ENCODE data around the gene PRSS56. TPM values are rescaled to one million over a fixed set of nuclear protein-coding genes. Genes with fewer than 3 reads are reported as not detected.

Gene PRSS56
- polyA plus RNA-seq, 1 donor from 2014 or later = 0.16 TPM

DNA sequence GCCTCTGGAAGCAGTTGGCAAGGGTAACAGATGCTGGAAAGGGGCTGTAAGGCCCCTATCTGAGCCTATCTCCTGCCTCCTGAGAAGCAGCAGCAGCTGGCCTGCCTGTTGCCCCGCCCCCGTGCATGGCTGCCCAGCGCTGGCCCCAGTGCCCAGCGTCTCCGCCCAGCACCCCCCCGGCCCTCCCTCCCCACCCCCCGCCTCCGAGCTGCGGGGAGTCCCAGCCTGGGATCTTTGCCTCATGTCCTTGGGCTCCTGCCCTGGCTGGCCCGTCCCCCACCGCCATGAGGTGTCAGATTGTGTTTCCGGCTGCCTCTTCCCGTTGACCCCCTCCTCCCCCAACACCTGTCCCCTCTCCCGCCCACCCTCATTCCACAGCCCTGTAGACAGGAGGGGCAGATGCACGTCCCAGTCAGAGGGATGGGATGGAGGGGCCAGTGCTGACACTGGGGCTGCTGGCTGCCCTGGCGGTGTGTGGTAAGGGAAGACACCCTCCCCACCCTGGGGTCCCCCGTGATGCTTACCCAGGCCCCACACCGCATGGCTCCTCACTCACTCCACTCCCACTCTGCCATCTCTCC, 5.7 kb downstream of the PRSS56 start, which contains the start of gene CHRND:
Gene CHRND, plus strand, starts transcription at position 370 of the 581 bp plus-strand sequence. Its CDS starts 56 bp downstream, at position 426.
- no peak for TF ChIP-seq POLR2AphosphoS5 (IDR thresholded peaks at IDR 0.05)
- TF ChIP-seq, protein P1, sequence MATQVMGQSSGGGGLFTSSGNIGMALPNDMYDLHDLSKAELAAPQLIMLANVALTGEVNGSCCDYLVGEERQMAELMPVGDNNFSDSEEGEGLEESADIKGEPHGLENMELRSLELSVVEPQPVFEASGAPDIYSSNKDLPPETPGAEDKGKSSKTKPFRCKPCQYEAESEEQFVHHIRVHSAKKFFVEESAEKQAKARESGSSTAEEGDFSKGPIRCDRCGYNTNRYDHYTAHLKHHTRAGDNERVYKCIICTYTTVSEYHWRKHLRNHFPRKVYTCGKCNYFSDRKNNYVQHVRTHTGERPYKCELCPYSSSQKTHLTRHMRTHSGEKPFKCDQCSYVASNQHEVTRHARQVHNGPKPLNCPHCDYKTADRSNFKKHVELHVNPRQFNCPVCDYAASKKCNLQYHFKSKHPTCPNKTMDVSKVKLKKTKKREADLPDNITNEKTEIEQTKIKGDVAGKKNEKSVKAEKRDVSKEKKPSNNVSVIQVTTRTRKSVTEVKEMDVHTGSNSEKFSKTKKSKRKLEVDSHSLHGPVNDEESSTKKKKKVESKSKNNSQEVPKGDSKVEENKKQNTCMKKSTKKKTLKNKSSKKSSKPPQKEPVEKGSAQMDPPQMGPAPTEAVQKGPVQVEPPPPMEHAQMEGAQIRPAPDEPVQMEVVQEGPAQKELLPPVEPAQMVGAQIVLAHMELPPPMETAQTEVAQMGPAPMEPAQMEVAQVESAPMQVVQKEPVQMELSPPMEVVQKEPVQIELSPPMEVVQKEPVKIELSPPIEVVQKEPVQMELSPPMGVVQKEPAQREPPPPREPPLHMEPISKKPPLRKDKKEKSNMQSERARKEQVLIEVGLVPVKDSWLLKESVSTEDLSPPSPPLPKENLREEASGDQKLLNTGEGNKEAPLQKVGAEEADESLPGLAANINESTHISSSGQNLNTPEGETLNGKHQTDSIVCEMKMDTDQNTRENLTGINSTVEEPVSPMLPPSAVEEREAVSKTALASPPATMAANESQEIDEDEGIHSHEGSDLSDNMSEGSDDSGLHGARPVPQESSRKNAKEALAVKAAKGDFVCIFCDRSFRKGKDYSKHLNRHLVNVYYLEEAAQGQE (IDR thresholded peaks at IDR 0.05; ENCODE audit: borderline replicate concordance) = no peak
- TF ChIP-seq EZH2 (IDR thresholded peaks at IDR 0.05; ENCODE audit: borderline replicate concordance, insufficient read depth, low read length, poor library complexity, severe bottlenecking) = no peak
- TF ChIP-seq SMC3 (conservative IDR thresholded peaks at IDR 0.05; ENCODE audit: poor library complexity) = no peak
- no peak for TF ChIP-seq TAF1 (IDR thresholded peaks at IDR 0.05; ENCODE audit: low read depth)
- TF ChIP-seq RAD21 (conservative IDR thresholded peaks at IDR 0.05) = no peak
- TF ChIP-seq MXI1 (conservative IDR thresholded peaks at IDR 0.05; ENCODE audit: poor library complexity, severe bottlenecking) = no peak
- TF ChIP-seq EP300 (conservative IDR thresholded peaks at IDR 0.05; ENCODE audit: poor library complexity, severe bottlenecking) = no peak
- TF ChIP-seq, protein P2, sequence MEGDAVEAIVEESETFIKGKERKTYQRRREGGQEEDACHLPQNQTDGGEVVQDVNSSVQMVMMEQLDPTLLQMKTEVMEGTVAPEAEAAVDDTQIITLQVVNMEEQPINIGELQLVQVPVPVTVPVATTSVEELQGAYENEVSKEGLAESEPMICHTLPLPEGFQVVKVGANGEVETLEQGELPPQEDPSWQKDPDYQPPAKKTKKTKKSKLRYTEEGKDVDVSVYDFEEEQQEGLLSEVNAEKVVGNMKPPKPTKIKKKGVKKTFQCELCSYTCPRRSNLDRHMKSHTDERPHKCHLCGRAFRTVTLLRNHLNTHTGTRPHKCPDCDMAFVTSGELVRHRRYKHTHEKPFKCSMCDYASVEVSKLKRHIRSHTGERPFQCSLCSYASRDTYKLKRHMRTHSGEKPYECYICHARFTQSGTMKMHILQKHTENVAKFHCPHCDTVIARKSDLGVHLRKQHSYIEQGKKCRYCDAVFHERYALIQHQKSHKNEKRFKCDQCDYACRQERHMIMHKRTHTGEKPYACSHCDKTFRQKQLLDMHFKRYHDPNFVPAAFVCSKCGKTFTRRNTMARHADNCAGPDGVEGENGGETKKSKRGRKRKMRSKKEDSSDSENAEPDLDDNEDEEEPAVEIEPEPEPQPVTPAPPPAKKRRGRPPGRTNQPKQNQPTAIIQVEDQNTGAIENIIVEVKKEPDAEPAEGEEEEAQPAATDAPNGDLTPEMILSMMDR (IDR thresholded peaks at IDR 0.05; ENCODE audit: poor library complexity, severe bottlenecking) = no peak
- Histone ChIP-seq H3K4me2 (ENCODE audit: low read length) (no peak within 1 kb of the TSS), H3K9me3 (ENCODE audit: low read length) (no peaks in the 10 kb centered on the region), H3F3A (ENCODE audit: insufficient read depth, low read length, poor library complexity, severe bottlenecking) (no peaks in the 10 kb centered on the region), H2AFZ (ENCODE audit: low read depth, low read length) (no peak within 1 kb of the TSS), H3K79me2 (replicated peaks; ENCODE audit: insufficient read depth, low read length) (no peaks in the 10 kb centered on the region), H3K27me3 (ENCODE audit: insufficient read depth, low read depth, low read length) (peaks cover 28% of the 10 kb centered on the region), H3K9me2 (ENCODE audit: insufficient read depth, low read length) (no peaks in the 10 kb centered on the region), H3K9ac (ENCODE audit: low read length) (no peak within 1 kb of the TSS), H3K27ac (ENCODE audit: low read length) (no peak within 1 kb of the TSS), H3K36me3 (ENCODE audit: insufficient read depth, low read length) (no peaks in the 10 kb centered on the region), H4K20me1 (ENCODE audit: insufficient read depth) (no peaks in the 10 kb centered on the region), H3K4me3 (ENCODE audit: low read length) (no peak within 1 kb of the TSS)

DNA sequence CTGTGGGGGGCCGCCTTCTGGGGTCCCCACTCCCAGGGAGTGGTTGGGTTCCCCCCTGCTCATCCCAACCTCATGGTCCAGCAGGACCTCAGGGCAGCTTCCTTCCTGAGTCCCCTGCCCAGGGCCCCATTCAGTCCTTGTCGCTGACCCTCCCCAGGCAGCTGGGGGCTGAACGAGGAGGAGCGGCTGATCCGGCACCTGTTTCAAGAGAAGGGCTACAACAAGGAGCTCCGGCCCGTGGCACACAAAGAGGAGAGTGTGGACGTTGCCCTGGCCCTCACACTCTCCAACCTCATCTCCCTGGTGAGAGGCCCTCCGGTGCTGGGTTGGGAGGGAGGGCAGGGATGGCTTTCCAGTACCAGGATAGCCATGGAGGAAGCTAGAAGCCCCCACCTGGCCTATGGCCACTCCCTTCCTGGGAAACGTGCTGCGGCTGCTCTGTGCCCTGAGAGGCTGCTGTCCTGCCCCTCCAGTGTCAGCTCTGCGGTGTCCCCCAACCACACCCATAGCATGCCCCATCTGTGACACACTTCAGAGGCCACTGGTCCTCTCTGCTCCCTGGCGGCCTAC, 6.3 kb downstream of the PRSS56 start:
- no peak overlapping the region for H3K4me3 ChIP-seq (ENCODE audit: low read length)
- no peaks in the 10 kb centered on the region for H3K9me3 ChIP-seq (ENCODE audit: low read length)
- no peaks in the 10 kb centered on the region for H3K9me2 ChIP-seq (ENCODE audit: insufficient read depth, low read length)
- H3K27ac ChIP-seq (ENCODE audit: low read length) = no peak overlapping the region
- peaks cover 28% of the 10 kb centered on the region for H3K27me3 ChIP-seq (ENCODE audit: insufficient read depth, low read depth, low read length)
- no peaks in the 10 kb centered on the region for H3K36me3 ChIP-seq (ENCODE audit: insufficient read depth, low read length)
- no peaks in the 10 kb centered on the region for H3K79me2 ChIP-seq (replicated peaks; ENCODE audit: insufficient read depth, low read length)
- no peak overlapping the region for H3K4me2 ChIP-seq (ENCODE audit: low read length)
- TF ChIP-seq POLR2AphosphoS5 (IDR thresholded peaks at IDR 0.05) = no peak
- H4K20me1 ChIP-seq (ENCODE audit: insufficient read depth) = no peaks in the 10 kb centered on the region
- no peak overlapping the region for H2AFZ ChIP-seq (ENCODE audit: low read depth, low read length)
- H3K9ac ChIP-seq (ENCODE audit: low read length) = no peak overlapping the region
- H3F3A ChIP-seq (ENCODE audit: insufficient read depth, low read length, poor library complexity, severe bottlenecking) = no peaks in the 10 kb centered on the region
